Duodenal mucosa (tissue), 2 donors: ENCODE measurements around the gene ZNF385B.

Source experiments
- H3K27ac ChIP-seq: one replicate; pipeline ENCODE4 v1.7.0; 2013; ENCODE audit warnings: low read depth, low read length
- H3K27me3 ChIP-seq, 2 donors: one replicate each; pipeline ENCODE4 v1.7.0; 2013; ENCODE audit warnings: low read length in 2 of 2, control low read depth in 1 of 2; ENCODE audit not compliant: insufficient read depth in 2 of 2, control insufficient read depth in 1 of 2
- H3K36me3 ChIP-seq, 2 donors: one replicate each; pipeline ENCODE4 v1.7.0; 2013; ENCODE audit warnings: low read length in 2 of 2, control low read depth in 1 of 2; ENCODE audit not compliant: insufficient read depth in 2 of 2, control insufficient read depth in 1 of 2
- H3K4me1 ChIP-seq, 2 donors: one replicate each; pipeline ENCODE4 v1.7.0; 2013; ENCODE audit warnings: low read length in 2 of 2, control low read depth in 1 of 2; ENCODE audit not compliant: insufficient read depth in 2 of 2, control insufficient read depth in 1 of 2
- H3K4me3 ChIP-seq, 2 donors: one replicate each; pipeline ENCODE4 v1.7.0; 2013; ENCODE audit warnings: low read length in 2 of 2, low read depth in 1 of 2
- H3K9ac ChIP-seq, 2 donors: one replicate each; pipeline ENCODE4 v1.7.0; 2013; ENCODE audit warnings: low read length in 2 of 2, low read depth in 1 of 2
- H3K9me3 ChIP-seq, 2 donors: one replicate each; pipeline ENCODE4 v1.7.0; 2013; ENCODE audit warnings: low read length in 2 of 2, control low read depth in 1 of 2; ENCODE audit not compliant: control insufficient read depth in 1 of 2

Gene ZNF385B

DNA sequence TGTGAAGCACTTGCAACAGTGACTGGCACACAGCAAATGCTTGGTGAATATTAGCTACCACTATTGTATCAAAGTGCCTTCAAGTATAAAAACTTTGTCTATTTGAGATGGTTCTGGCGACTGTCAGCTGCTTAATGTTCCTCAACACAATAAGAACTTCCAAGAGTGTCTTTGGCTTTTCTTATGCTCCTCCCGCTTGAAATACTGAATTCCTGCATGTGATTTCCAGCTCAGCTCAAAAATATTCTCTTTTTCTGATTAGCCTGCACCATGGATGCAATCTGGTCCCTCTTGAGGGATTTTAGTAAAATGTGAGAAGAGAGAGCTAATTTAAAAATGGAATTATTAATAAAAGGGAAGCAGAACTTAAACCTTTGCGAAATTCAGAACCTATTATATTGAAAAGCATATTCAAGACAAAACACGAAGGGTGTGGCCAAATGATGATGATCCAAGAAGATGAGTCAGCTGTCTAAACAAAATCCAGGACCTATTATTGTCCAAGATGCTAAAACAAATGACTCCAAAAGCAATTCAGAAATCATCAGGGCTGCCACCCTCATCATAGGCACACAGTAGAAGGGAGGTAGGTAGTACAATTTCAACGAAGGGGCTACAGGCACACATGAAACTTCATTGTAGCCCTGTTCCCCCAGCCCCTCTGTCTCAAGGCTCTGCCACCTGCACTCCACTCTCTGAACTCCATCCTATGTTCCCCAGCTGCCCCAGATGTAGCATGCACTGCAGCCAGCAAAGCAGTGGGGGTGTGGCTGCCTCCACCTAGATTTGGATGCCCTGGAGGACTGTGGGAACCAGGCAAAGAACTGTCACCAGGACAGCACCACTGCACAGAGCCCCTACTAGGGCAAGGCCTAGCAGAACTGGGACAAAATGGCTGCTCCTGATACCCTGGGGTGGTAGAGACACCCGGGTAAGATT lies 190.1 kb downstream of the ZNF385B start:
- H3K9me3 ChIP-seq = no peaks in the 10 kb centered on the region
- no peak overlapping the region for H3K9ac ChIP-seq
- no peak overlapping the region for H3K27ac ChIP-seq
- H3K27me3 ChIP-seq = no peaks in the 10 kb centered on the region
- no peaks in the 10 kb centered on the region for H3K4me1 ChIP-seq
- no peaks in the 10 kb centered on the region for H3K36me3 ChIP-seq
- no peak overlapping the region for H3K4me3 ChIP-seq

DNA sequence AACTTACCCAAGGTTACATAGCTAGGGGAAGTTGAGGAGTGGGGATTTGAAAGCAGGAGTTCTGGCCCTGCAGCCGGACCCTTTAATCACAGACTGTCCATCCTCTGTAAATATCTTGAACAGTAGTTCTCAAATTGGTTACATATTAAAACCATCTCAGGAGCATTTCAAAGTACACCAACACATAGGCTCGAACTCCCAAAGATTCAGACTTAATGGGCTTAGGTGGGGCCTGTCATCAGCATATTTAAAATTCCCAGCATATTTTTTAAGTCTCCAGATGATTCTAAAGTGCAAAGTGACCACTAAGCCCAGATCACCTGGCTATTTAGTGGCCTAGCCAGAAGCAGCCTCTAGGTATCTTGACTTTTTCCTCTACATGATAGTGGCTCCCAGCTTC lies 192.2 kb downstream of the ZNF385B start:
- Histone ChIP-seq H3K27ac (no peak overlapping the region), H3K4me1 (no peaks in the 10 kb centered on the region), H3K36me3 (no peaks in the 10 kb centered on the region), H3K27me3 (no peaks in the 10 kb centered on the region), H3K4me3 (no peak overlapping the region), H3K9me3 (no peaks in the 10 kb centered on the region), H3K9ac (no peak overlapping the region)

DNA sequence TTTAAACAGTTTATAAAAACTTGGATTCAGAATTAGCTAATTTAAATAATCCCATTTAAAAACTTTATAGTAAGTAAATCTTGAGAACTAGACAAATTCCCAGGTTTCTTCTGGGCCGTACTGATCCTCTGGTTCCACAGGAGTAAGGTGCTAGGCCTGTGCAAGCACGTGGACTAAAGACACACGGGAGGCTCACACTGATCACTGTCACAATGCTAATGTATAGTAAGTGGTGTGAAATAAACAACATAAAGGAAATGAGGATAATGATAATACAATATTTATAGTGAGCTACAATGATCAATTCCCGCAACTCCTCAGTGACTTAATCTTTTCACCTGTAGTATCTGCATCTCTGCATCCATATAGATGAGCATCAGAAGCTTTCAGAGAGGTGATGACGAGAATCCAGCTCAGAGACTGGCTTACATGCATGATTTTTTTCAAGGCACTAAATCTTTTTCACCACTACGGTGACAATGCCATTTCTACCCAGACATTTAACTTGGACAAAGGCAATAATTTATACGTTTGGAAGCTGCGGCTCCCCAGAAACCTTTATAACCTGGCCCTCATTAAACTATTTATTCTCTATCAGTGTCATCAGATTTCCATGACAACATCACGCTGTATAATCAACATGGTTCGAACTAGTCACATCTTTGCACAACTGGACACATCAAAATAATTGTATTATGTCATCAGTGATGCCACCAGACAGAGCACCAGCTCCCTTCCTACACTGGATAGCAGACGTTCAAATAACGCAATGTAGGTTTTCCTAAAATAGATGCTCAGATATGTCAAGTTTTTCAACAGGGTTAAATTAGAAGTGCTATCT lies 196.2 kb downstream of the ZNF385B start:
- no peak overlapping the region for H3K27ac ChIP-seq
- H3K4me1 ChIP-seq = no peaks in the 10 kb centered on the region
- H3K9ac ChIP-seq = no peak overlapping the region
- H3K9me3 ChIP-seq = no peaks in the 10 kb centered on the region
- H3K4me3 ChIP-seq = no peak overlapping the region
- H3K36me3 ChIP-seq = no peaks in the 10 kb centered on the region
- H3K27me3 ChIP-seq = no peaks in the 10 kb centered on the region

DNA sequence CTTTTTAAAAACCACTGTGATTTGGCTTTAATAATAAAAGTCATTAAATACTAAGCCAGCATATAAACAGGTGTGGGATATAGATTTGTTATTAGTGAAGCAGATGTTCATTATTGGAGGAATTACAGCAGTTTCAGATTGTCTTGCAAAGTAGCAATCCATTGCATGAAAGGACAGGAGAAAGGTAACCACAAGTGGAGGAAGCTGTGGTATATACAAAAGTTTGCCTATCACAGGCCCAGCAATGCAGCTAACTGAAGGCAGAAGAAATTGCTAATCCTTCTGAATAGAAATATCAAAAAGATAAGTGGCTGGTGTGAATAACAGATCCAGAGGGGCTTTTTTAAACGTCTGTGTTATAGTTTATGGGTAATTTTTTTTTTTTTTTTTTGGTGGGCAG lies 199.4 kb downstream of the ZNF385B start:
- Histone ChIP-seq H3K9ac (no peak overlapping the region), H3K27me3 (no peaks in the 10 kb centered on the region), H3K27ac (no peak overlapping the region), H3K4me3 (no peak overlapping the region), H3K9me3 (no peaks in the 10 kb centered on the region), H3K36me3 (no peaks in the 10 kb centered on the region), H3K4me1 (no peaks in the 10 kb centered on the region)

DNA sequence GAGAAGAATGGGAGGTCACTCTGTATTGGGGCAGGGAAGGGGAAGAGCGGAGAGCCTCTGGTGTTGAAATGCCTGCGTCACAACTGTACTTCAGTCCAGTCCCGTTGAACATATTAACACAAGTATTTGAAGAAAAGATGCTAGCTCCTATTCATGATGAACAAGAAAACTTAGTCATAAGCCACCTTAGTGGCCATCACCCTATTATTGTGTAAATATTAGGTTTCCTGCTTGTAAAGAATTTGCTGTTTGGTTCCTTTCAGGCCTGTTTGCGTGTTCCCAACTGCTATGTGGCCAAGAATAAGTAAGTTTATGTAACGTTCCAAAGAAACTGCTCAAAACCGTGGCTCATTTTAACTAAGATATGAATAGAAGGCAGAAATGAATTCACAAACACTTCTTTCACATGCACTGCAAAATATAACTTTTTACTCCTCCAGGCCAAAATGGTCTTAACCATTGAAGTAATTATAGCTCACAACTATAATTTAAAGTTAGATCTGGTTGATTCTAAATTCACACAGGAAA lies 204.3 kb downstream of the ZNF385B start:
- no peaks in the 10 kb centered on the region for H3K27me3 ChIP-seq
- H3K36me3 ChIP-seq = no peaks in the 10 kb centered on the region
- H3K4me3 ChIP-seq = no peak overlapping the region
- H3K4me1 ChIP-seq = no peaks in the 10 kb centered on the region
- H3K9me3 ChIP-seq = no peaks in the 10 kb centered on the region
- H3K9ac ChIP-seq = no peak overlapping the region
- H3K27ac ChIP-seq = no peak overlapping the region

DNA sequence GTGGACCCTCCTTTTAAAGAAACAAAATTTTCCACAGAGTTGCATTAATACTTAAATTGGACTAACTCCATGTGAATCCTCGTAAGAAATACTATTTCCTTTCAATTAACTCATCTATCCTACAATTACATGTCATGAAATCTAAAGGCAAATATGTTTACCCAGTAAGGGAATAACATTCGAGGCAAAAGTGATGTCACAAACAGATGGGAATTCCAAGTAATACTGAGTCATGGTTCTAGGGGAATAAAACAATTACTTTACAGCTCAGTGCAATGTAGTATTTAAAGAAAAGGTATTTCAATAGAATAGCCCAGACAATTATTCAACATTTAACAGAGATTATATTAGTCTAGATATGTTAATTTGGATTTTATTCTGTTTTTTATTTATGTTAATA lies 205.8 kb downstream of the ZNF385B start:
- H3K4me3 ChIP-seq = no peak overlapping the region
- no peak overlapping the region for H3K27ac ChIP-seq
- no peaks in the 10 kb centered on the region for H3K4me1 ChIP-seq
- no peaks in the 10 kb centered on the region for H3K27me3 ChIP-seq
- H3K36me3 ChIP-seq = no peaks in the 10 kb centered on the region
- no peaks in the 10 kb centered on the region for H3K9me3 ChIP-seq
- no peak overlapping the region for H3K9ac ChIP-seq

DNA sequence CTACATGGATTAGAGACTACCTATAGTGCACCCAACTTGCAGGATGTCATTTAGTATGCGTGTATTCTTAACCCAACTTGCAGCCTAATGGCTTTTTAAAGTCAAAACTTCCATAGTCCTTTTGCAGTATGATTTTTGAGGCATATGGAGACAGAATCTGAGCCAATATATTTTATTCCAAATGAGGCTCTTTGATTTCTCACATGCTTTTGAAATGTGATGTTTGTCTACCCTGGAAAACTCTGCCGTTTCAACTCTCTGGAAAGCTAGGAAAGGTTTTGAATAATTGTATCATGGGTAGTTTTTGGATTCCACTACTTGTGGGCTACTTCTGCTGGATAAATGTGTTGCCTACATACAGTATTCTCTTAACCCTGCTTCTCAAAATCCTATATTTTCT lies 206.6 kb downstream of the ZNF385B start:
- no peaks in the 10 kb centered on the region for H3K27me3 ChIP-seq
- no peak overlapping the region for H3K27ac ChIP-seq
- H3K9ac ChIP-seq = no peak overlapping the region
- no peak overlapping the region for H3K4me3 ChIP-seq
- no peaks in the 10 kb centered on the region for H3K36me3 ChIP-seq
- no peaks in the 10 kb centered on the region for H3K4me1 ChIP-seq
- H3K9me3 ChIP-seq = no peaks in the 10 kb centered on the region

DNA sequence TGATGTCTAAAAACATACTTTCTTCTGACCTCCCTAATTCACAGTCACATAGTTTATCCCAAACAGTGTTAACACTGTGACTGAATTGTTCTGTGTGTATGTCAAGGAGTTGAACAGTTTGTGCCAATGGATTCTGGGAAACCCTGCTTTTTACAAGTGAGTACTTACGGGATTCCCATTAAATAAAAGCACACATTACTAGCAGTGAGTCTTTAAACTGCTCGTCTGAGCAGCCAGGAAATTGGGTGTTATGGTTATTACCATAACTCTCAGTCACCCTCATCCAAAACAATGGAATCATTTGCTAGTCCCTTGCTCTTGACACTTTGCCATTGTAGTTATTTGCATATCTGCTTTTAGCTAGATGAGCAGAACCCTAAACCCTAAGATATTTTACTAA lies 209.1 kb downstream of the ZNF385B start:
- H3K4me1 ChIP-seq = no peaks in the 10 kb centered on the region
- no peak overlapping the region for H3K27ac ChIP-seq
- H3K4me3 ChIP-seq = no peak overlapping the region
- H3K27me3 ChIP-seq = no peaks in the 10 kb centered on the region
- H3K9ac ChIP-seq = no peak overlapping the region
- no peaks in the 10 kb centered on the region for H3K9me3 ChIP-seq
- H3K36me3 ChIP-seq = no peaks in the 10 kb centered on the region

DNA sequence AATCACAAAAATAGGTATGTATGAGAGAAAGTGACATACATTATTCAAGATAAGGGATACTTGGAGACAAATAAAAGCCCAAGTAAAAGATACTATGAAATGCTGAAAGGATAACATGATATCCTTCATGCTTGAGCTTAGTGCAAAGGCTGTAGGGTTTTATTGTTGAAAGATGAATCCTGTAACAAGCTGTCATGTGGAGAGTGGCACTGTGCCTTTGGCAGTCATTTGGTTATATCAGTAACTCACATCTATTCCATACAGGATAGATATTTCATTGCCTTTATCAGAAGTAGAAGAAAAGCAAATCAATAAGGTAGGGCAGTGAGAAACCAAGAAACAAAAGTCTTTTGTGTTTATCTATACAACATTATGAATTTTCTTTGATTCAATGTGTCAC lies 211.0 kb downstream of the ZNF385B start:
- H3K4me3 ChIP-seq = no peak overlapping the region
- H3K9ac ChIP-seq = no peak overlapping the region
- no peaks in the 10 kb centered on the region for H3K36me3 ChIP-seq
- H3K27ac ChIP-seq = no peak overlapping the region
- no peaks in the 10 kb centered on the region for H3K9me3 ChIP-seq
- no peaks in the 10 kb centered on the region for H3K27me3 ChIP-seq
- no peaks in the 10 kb centered on the region for H3K4me1 ChIP-seq
